Fibroblast of mammary gland (primary cell): ENCODE results near the gene GOLGA8F.
"Not testable (repeated sequence)": the region's sequence is repeated elsewhere in the genome, so short reads cannot be mapped to it uniquely, and the experiment has no call there.

Experiments used
- DNase-seq: peaks from one replicate; pipeline ENCODE4 v3.0.0-alpha.2; 2010; ENCODE audit warnings: low read depth
- H3K4me3 ChIP-seq: 2 replicates; pipeline ENCODE4 v1.5.1; 2011; ENCODE audit warnings: low read depth, mild to moderate bottlenecking, low read length, moderate library complexity; ENCODE audit not compliant: control insufficient read depth

GOLGA8F gene

GRCh38 chr15:28378364-28378763 lies at the start of gene GOLGA8F:
GOLGA8F (plus strand) TSS chr15:28378664; CDS start chr15:28378762, 98 bp downstream.
- DNase-seq, H3K4me3 ChIP-seq: not testable (repeated sequence)

GRCh38 chr15:28357984-28358383 lies 20.5 kb upstream of the GOLGA8F start, which contains the start of gene GOLGA6L24:
GOLGA6L24 (minus strand) TSS chr15:28358084; CDS start chr15:28358023, 61 bp downstream.
- H3K4me3 ChIP-seq, DNase-seq: not testable (repeated sequence)

GRCh38 chr15:28365502-28365901 lies 13.0 kb upstream of the GOLGA8F start:
- not testable (repeated sequence) for DNase-seq

GRCh38 chr15:28380053-28380452 lies 1.6 kb downstream of the GOLGA8F start:
- H3K4me3 ChIP-seq, DNase-seq: not testable (repeated sequence)

More at GRCh38 chr15:28365502-28365901, 13.0 kb upstream of the GOLGA8F start:
- not testable (repeated sequence) for H3K4me3 ChIP-seq

GRCh38 chr15:28396022-28396421 lies 17.6 kb downstream of the GOLGA8F start:
- not testable (repeated sequence) for DNase-seq

GRCh38 chr15:28402774-28403435 lies 24.4 kb downstream of the GOLGA8F start:
- H3K4me3 ChIP-seq = not testable (repeated sequence)

More at GRCh38 chr15:28396022-28396421, 17.6 kb downstream of the GOLGA8F start:
- not testable (repeated sequence) for H3K4me3 ChIP-seq

GRCh38 chr15:28420470-28420869 lies 42.0 kb downstream of the GOLGA8F start:
- not testable (repeated sequence) for DNase-seq, H3K4me3 ChIP-seq

More at GRCh38 chr15:28402774-28403435, 24.4 kb downstream of the GOLGA8F start:
- DNase-seq = not testable (repeated sequence)

GRCh38 chr15:28435594-28435993 lies 57.1 kb downstream of the GOLGA8F start:
- H3K4me3 ChIP-seq, DNase-seq: not testable (repeated sequence)
